Putamen (tissue), 1 donor: ENCODE data around the gene ZNF2.

Experiments
- DNase-seq: peaks from one replicate; pipeline ENCODE4 v3.0.0-alpha.2; 2016; ENCODE audit warnings: low spot score

The ZNF2 gene

DNA sequence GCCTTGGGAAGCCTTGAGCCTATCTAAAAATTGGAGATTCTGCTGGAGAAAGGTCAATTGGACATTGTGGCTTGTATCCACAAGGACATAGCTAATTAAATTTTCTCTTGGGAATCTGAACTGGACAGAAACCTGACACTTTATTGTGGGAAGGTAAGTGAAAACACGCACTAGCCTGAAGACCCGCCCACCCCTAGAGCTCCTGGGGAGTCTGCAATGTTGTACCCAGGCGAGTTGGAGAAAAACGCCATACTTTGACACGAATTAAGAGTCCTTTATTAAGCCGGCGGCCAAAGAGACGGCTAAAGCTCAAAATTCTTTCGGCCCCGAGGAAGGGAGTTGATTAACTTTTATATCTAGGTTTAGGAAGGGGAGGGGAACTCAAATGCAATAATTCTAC is 40.5 kb downstream of the ZNF2 start:
- DNase-seq: no peak

DNA sequence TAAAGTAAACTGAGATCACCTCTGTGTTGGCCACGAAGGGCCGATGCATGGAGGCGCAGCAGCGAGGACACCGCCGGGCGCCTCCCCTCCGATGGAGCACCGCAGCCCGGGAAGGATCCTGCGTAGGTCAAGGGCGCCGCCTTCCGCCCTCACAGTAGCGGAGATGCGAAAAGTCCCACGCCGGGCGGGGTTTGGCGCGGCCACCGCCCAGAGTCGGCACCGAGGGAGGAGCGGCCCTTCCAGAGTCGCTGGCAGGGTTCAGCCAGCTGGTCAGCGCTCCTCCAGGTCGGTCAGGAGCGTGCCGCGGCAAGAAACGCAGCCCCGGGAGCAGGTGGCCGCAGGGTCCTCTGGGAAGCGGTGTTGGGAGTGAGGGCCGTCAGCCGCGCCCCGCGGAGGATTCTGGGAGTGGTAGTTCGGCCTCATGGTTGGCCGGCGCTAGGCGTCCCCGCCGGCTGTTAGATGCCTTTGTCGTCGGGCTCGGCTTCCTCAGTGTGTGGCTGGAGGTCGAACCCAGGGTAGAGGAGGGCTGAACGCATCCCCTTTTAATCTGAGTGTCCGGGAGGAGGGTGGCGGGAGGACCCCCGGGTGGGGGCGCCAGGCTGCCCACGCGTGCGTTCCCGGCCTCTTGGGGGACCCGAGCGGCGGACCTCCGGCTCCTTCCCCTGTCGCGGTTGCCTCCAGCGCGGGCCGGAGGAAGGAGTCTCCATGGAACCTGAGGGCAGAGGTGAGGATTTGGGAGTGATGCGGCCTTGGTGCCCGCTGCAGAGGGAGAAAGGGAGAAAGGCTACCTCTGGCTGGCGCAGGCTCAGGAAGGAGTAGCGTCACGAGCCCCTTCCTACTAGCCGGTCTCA is 41.7 kb downstream of the ZNF2 start, which contains the start of gene ZNF892:
ZNF892 (plus strand) TSS at position 411 of the 851 bp plus-strand sequence; CDS start at position 706, 295 bp downstream.
- DNase-seq: peak; percentile 91

DNA sequence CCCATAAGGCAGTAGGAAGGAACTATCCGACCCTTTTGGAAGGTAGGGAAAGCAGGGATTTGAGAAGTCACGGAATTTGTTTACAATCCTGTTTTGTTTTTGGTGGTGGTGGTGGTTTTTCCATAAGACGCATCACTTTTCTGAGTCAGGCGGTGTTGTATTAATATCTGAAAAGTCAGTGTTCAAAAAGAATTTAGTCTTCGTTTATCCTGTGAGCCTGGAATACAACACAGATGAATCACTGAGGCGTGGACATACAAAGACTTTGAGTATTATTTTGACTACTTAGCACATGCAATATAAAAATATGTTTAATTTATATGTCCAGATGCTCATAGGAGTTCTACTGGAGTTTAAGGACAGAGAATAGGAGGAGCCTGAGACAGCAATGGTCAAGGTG is 42.5 kb downstream of the ZNF2 start:
- DNase-seq: no peak

- no peak for DNase-seq
Measured at GRCh38 chr2:95215018-95215612, 49.5 kb downstream of the ZNF2 start.

- no peak for DNase-seq
Measured at GRCh38 chr2:95220449-95220848, 54.8 kb downstream of the ZNF2 start.

DNA sequence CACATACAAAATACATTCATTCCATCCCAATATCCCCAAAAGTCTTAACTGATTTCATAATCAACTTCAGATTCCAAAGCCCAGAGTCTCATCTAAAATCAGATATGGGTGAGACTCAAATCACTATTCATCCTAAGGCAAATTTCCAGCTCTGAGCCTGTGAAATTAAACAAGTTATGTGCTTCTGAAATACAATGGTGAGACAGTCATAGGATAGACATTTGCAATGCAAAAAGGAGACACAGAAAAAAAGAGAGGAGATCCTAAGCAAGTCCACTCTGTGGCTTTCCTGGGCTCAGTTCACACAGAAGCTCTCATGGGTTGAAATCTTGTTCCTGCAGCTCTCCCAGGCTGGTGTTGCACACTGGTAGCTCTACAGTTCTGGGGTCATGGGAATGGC is 60.0 kb downstream of the ZNF2 start:
- DNase-seq: no peak

- peak; percentile 72 for DNase-seq
Measured at GRCh38 chr2:95231723-95232122, 66.1 kb downstream of the ZNF2 start.

GRCh38 chr2:95232232-95232631 is 66.6 kb downstream of the ZNF2 start:
- no peak for DNase-seq
